HepG2 (cell line): ENCODE data around the gene METTL1. TPM values are rescaled to one million over a fixed set of nuclear protein-coding genes. Genes with fewer than 3 reads are reported as not detected.

Experiments
- AKNA ChIP-seq: sonication (generic); formaldehyde crosslinking; IDR thresholded peaks from 2 replicates; pipeline ENCODE4 v1.4.0; 2020; ENCODE audit warnings: missing genetic modification reagents, borderline replicate concordance
- DRAP1 ChIP-seq: IDR thresholded peaks from 2 replicates; pipeline ENCODE4 v1.6.1; 2016; ENCODE audit warnings: missing genetic modification reagents, missing compliant biosample characterization
- FLYWCH1 ChIP-seq: sonication (generic); formaldehyde crosslinking; IDR thresholded peaks from 2 replicates; pipeline ENCODE4 v1.8.1; 2023; ENCODE audit warnings: mild to moderate bottlenecking, missing genetic modification reagents
- GABPB1 ChIP-seq: IDR thresholded peaks from 2 replicates; pipeline ENCODE4 v1.6.1; 2016; ENCODE audit warnings: mild to moderate bottlenecking, missing genetic modification reagents, moderate library complexity, missing compliant biosample characterization
- HNF4G ChIP-seq, 2 experiments: sonication (generic) in 1 of 2; formaldehyde crosslinking in 1 of 2; IDR thresholded peaks; 2 replicates each; pipeline versions ENCODE4 v1.4.0 to v1.6.1; 2011 to 2020; ENCODE audit warnings: borderline replicate concordance in 2 of 2, low read depth in 2 of 2, mild to moderate bottlenecking in 2 of 2, low read length in 1 of 2, missing genetic modification reagents in 1 of 2, moderate library complexity in 1 of 2
- IKZF5 ChIP-seq: IDR thresholded peaks from 2 replicates; pipeline ENCODE4 v1.6.1; 2018; ENCODE audit warnings: missing genetic modification reagents, mild to moderate bottlenecking, missing compliant biosample characterization
- MBNL3 ChIP-seq: fragments of 250-450 bp; sonication (Bioruptor Pico); conservative IDR thresholded peaks from 2 replicates; pipeline ENCODE4 v1.8.0; 2022; ENCODE audit warnings: mild to moderate bottlenecking, inconsistent platforms
- RFXANK ChIP-seq: IDR thresholded peaks from 2 replicates; pipeline ENCODE4 v1.6.1; 2016
- TAF15 ChIP-seq: fragments of 200-400 bp; formaldehyde crosslinking; IDR thresholded peaks from one replicate; pipeline ENCODE4 v1.6.1; 2018; ENCODE audit warnings: mild to moderate bottlenecking, low read depth, low read length; ENCODE audit not compliant: poor library complexity, severe bottlenecking
- THAP9 ChIP-seq: sonication (generic); formaldehyde crosslinking; IDR thresholded peaks from 2 replicates; pipeline ENCODE4; 2020; ENCODE audit warnings: missing genetic modification reagents, mild to moderate bottlenecking, borderline replicate concordance
- ZFP91 ChIP-seq: sonication (generic); formaldehyde crosslinking; IDR thresholded peaks from 2 replicates; pipeline ENCODE4 v1.9.0; 2022; ENCODE audit warnings: missing genetic modification reagents, mild to moderate bottlenecking, borderline replicate concordance
- ZNF18 ChIP-seq: sonication (generic); formaldehyde crosslinking; IDR thresholded peaks from 2 replicates; pipeline ENCODE4 v1.8.0; 2022; ENCODE audit warnings: mild to moderate bottlenecking, missing genetic modification reagents; ENCODE audit not compliant: insufficient replicate concordance
- ZNF335 ChIP-seq: sonication (generic); formaldehyde crosslinking; IDR thresholded peaks from 2 replicates; pipeline ENCODE4 v1.4.0; 2020; ENCODE audit warnings: missing genetic modification reagents
- ZNF761 ChIP-seq: sonication (generic); formaldehyde crosslinking; conservative IDR thresholded peaks from 2 replicates; pipeline ENCODE4 v1.4.0; 2020; ENCODE audit warnings: mild to moderate bottlenecking, missing genetic modification reagents
- polyA plus RNA-seq, 8 experiments: library from polyadenylated mRNA; depleted of rRNA in 3 of 8; stranded (reverse) in 7 of 8; unstranded in 1 of 8; fragments of >200 nt; fragmentation: Illumina TruSeq in 4 of 8; extraction: Trizol in 4 of 8; gene quantifications; 2 replicates each; pipeline versions ENCODE4 v1.2.1 to v1.2.3, GENCODE V29; 2011 to 2016; ENCODE audit warnings: low read depth in 4 of 8, missing spikeins in 1 of 8, mixed read lengths in 1 of 8; ENCODE audit not compliant: insufficient read depth in 1 of 8
- total RNA-seq, 5 experiments: library from RNA; depleted of rRNA; stranded (reverse); fragments of >200 nt; fragmentation: Illumina TruSeq; extraction: Trizol; gene quantifications; 2 replicates each; pipeline ENCODE4 v1.2.3, GENCODE V29; 2016; ENCODE audit warnings: low read depth in 1 of 5

The METTL1 gene
- total and polyA plus RNA-seq, 2 of the 13 experiments (the other 11 are each of a cell fraction or from before 2014, with no cell fraction given) = 34.7 to 36.9 TPM

GRCh38 chr12:57744777-57745484 is 27.0 kb downstream of the METTL1 start, which contains the start of gene TSPAN31 (continued):
- peak; percentile 78 for TF ChIP-seq ZNF18
- 0 out of 2 replicates have a peak, but pooled peaks have one; percentile 10 for TF ChIP-seq ZNF761 (CRISPR knock-in tag)
- peak; percentile 38 for TF ChIP-seq TAF15
- 0 out of 2 replicates have a peak, but pooled peaks have one; percentile 26 for TF ChIP-seq THAP9 (CRISPR knock-in tag)
- TF ChIP-seq GABPB1 (CRISPR knock-in tag) = peak; percentile 77
- TF ChIP-seq RFXANK (CRISPR knock-in tag) = peak; percentile 77; the same call in 1 of the 2 replicates
- TF ChIP-seq MBNL3 = no peak
- no peak for TF ChIP-seq FLYWCH1 (CRISPR knock-in tag)
- TF ChIP-seq ZNF335 (CRISPR knock-in tag) = no peak
- TF ChIP-seq DRAP1 (CRISPR knock-in tag) = peak; percentile 82
- no peak for TF ChIP-seq AKNA
- peak; percentile 62 for TF ChIP-seq IKZF5 (CRISPR knock-in tag)
- no peak for TF ChIP-seq HNF4G (IDR thresholded peaks at IDR 0.05; ENCODE audit: borderline replicate concordance, low read depth, low read length)
- TF ChIP-seq HNF4G (CRISPR knock-in tag; IDR thresholded peaks at IDR 0.05; ENCODE audit: borderline replicate concordance, low read depth) = no peak
- TF ChIP-seq ZFP91 (CRISPR knock-in tag) = peak; percentile 100
